Endothelial cell of umbilical vein (primary cell): ENCODE measurements around the gene NFIA. TPM values are rescaled to one million over a fixed set of nuclear protein-coding genes. Genes with fewer than 3 reads are reported as not detected.

ENCODE experiments used
- BruUV-seq: library from RNA; stranded (reverse); fragments of 400-500 nt; replicated peaks from 2 replicates; lab custom pipeline; 2021; lab: Mats Ljungman, UMichigan
- CTCF ChIA-PET: fragments of 300-600, 350-600 bp; sonication (Branson Sonifier 250); formaldehyde crosslinking; loops from one replicate; lab custom pipeline; 2021; ENCODE audit warnings: antibody characterized with exemption, inconsistent platforms; lab: Charles Lee
- POLR2A ChIA-PET: fragments of 300-600, 350-600 bp; sonication (Branson Sonifier 250); formaldehyde crosslinking; loops from one replicate; lab custom pipeline; 2021; ENCODE audit warnings: antibody characterized with exemption, inconsistent platforms; lab: Charles Lee
- DNase-seq: peaks from one replicate; pipeline ENCODE4 v3.0.0-alpha.2; 2011; ENCODE audit warnings: low read depth, low spot score
- FAIRE-seq: peaks from 2 replicates; lab custom pipeline; 2011; peaks lifted over from hg19 to GRCh38; lab: Jason Lieb, UNC
- H2AFZ ChIP-seq: 2 replicates; pipeline ENCODE4 v1.6.0; 2012; ENCODE audit warnings: low read depth, low read length, control low read depth, inconsistent platforms
- H3K27ac ChIP-seq: 2 replicates; pipeline ENCODE4 v1.5.1; 2011; ENCODE audit warnings: low read depth, mild to moderate bottlenecking, control low read depth, low read length, moderate library complexity; ENCODE audit not compliant: insufficient read depth
- H3K27me3 ChIP-seq, 2 experiments: 2 replicates each; pipeline versions ENCODE4 v1.6.0 to v1.6.1; 2011; ENCODE audit warnings: low read length in 2 of 2, mixed read lengths in 1 of 2; ENCODE audit not compliant: control insufficient read depth in 2 of 2, insufficient read depth in 2 of 2
- H3K36me3 ChIP-seq, 2 experiments: 2 replicates in 1 of 2; 3 replicates in 1 of 2; pipeline ENCODE4 v1.5.1; 2011; ENCODE audit warnings: low read length in 2 of 2, mild to moderate bottlenecking in 1 of 2, moderate library complexity in 1 of 2; ENCODE audit not compliant: control insufficient read depth in 2 of 2, insufficient read depth in 2 of 2; ENCODE audit errors: extremely low read depth in 1 of 2
- H3K4me1 ChIP-seq: 3 replicates; pipeline ENCODE4 v1.5.1; 2011; ENCODE audit warnings: mild to moderate bottlenecking, low read length; ENCODE audit not compliant: control insufficient read depth, insufficient read depth; ENCODE audit errors: extremely low read depth
- H3K4me2 ChIP-seq: 2 replicates; pipeline ENCODE4 v1.6.1; 2011; ENCODE audit warnings: low read length, control low read depth, mixed read lengths; ENCODE audit not compliant: insufficient read depth
- H3K4me3 ChIP-seq, 3 experiments: fragments of 200-600 bp in 1 of 3; sonication (generic), shearing (Covaris generic) in 1 of 3; replicated peaks in 1 of 3; 2 replicates each; pipeline ENCODE4 v1.5.1; 2011 to 2016; ENCODE audit warnings: control low read depth in 3 of 3, low read length in 3 of 3, mild to moderate bottlenecking in 2 of 3, inconsistent platforms in 1 of 3, low read depth in 1 of 3, moderate library complexity in 1 of 3; ENCODE audit not compliant: insufficient read depth in 1 of 3
- H3K79me2 ChIP-seq: 2 replicates; pipeline ENCODE4 v1.6.0; 2012; ENCODE audit warnings: low read length, inconsistent platforms; ENCODE audit not compliant: control insufficient read depth, insufficient read depth
- H3K9ac ChIP-seq: replicated peaks from 2 replicates; pipeline ENCODE3; 2011; ENCODE audit warnings: low read length, control low read depth; ENCODE audit not compliant: insufficient read depth; ENCODE audit errors: extremely low read depth
- H3K9me1 ChIP-seq: replicated peaks from 3 replicates; pipeline ENCODE4 v1.6.0; 2011; ENCODE audit warnings: mild to moderate bottlenecking, low read length; ENCODE audit not compliant: control insufficient read depth, insufficient read depth; ENCODE audit errors: extremely low read depth
- H3K9me3 ChIP-seq: replicated peaks from 2 replicates; pipeline ENCODE4 v1.5.1; 2012; ENCODE audit warnings: low read length, inconsistent platforms; ENCODE audit not compliant: control insufficient read depth, insufficient read depth
- H4K20me1 ChIP-seq: replicated peaks from 2 replicates; pipeline ENCODE3; 2011; ENCODE audit warnings: mild to moderate bottlenecking, low read length; ENCODE audit not compliant: control insufficient read depth, insufficient read depth; ENCODE audit errors: extremely low read depth
- EZH2 ChIP-seq: IDR thresholded peaks from 2 replicates; pipeline ENCODE4 v1.6.1; 2012; ENCODE audit warnings: borderline replicate concordance, low read depth, mild to moderate bottlenecking, moderate library complexity, low read length, inconsistent platforms; ENCODE audit not compliant: severe bottlenecking
- FOS ChIP-seq: IDR thresholded peaks from 2 replicates; pipeline ENCODE4 v1.6.1; 2011; ENCODE audit warnings: mild to moderate bottlenecking, low read length, moderate library complexity, borderline replicate concordance; ENCODE audit not compliant: insufficient read depth
- GATA2 ChIP-seq: IDR thresholded peaks from 2 replicates; pipeline ENCODE4 v1.7.0; 2011; ENCODE audit warnings: low read depth, mild to moderate bottlenecking, moderate library complexity, mixed read lengths, low read length; ENCODE audit not compliant: insufficient read length, insufficient read depth
- JUN ChIP-seq: IDR thresholded peaks from 2 replicates; pipeline ENCODE4 v1.6.1; 2011; ENCODE audit warnings: borderline replicate concordance, low read depth; ENCODE audit not compliant: insufficient read length, insufficient read depth
- MYC ChIP-seq: IDR thresholded peaks from one replicate; pipeline ENCODE4 v1.6.1; 2011; ENCODE audit warnings: mild to moderate bottlenecking, low read depth, low read length
- POLR2A ChIP-seq: IDR thresholded peaks from 2 replicates; pipeline ENCODE4 v1.6.1; 2012; ENCODE audit warnings: low read depth, mild to moderate bottlenecking, control low read depth, low read length
- POLR2AphosphoS5 ChIP-seq: IDR thresholded peaks from 2 replicates; pipeline ENCODE4 v1.6.1; 2012; ENCODE audit warnings: low read depth, mild to moderate bottlenecking, control low read depth, low read length, moderate library complexity; ENCODE audit not compliant: insufficient read depth
- dilution Hi-C: fragments of 300-500 bp; cut with MboI; formaldehyde crosslinking; loops from one replicate; pipeline ENCODE4 v1.15.0; 2019; ENCODE audit warnings: low sequenced_read_pairs; ENCODE audit not compliant: extremely low pct_ligation_motif_present
- intact Hi-C: fragments of 100-400 bp; cut with micrococcal nuclease; formaldehyde crosslinking; loops from one replicate; pipeline ENCODE4 v1.10.0; 2022
- polyA plus RNA-seq, 4 experiments: library from polyadenylated mRNA; depleted of rRNA in 3 of 4; stranded (reverse) in 3 of 4; unstranded in 1 of 4; fragments of >200 nt; gene quantifications; 2 replicates each; pipeline versions ENCODE4 v1.2.1 to v1.2.3, GENCODE V29; 2011 to 2012; ENCODE audit warnings: missing spikeins in 1 of 4
- total RNA-seq: library from RNA; stranded (reverse); gene quantifications from 2 replicates; pipeline ENCODE4 v1.2.3, GENCODE V29; 2021
- TF ChIP-seq, protein P1 (sequence below): IDR thresholded peaks from 2 replicates; pipeline ENCODE4 v1.6.1; 2011; ENCODE audit not compliant: insufficient read depth, insufficient read length
- TF ChIP-seq, protein P2 (sequence below), 2 donors: IDR thresholded peaks; 1 replicate in 1 of 2; 2 replicates in 1 of 2; pipeline ENCODE4 v1.5.1; 2011; ENCODE audit warnings: low read length in 2 of 2, mild to moderate bottlenecking in 2 of 2, moderate library complexity in 2 of 2, control low read depth in 1 of 2, inconsistent platforms in 1 of 2, low read depth in 1 of 2; ENCODE audit not compliant: insufficient read depth in 1 of 2; ENCODE audit errors: extremely low read depth in 1 of 2

Gene NFIA
- total and polyA plus RNA-seq, 2 donors (not counting 3 experiments of a cell fraction or from before 2014, with no cell fraction given) = 25.5 to 47.0 TPM

DNA sequence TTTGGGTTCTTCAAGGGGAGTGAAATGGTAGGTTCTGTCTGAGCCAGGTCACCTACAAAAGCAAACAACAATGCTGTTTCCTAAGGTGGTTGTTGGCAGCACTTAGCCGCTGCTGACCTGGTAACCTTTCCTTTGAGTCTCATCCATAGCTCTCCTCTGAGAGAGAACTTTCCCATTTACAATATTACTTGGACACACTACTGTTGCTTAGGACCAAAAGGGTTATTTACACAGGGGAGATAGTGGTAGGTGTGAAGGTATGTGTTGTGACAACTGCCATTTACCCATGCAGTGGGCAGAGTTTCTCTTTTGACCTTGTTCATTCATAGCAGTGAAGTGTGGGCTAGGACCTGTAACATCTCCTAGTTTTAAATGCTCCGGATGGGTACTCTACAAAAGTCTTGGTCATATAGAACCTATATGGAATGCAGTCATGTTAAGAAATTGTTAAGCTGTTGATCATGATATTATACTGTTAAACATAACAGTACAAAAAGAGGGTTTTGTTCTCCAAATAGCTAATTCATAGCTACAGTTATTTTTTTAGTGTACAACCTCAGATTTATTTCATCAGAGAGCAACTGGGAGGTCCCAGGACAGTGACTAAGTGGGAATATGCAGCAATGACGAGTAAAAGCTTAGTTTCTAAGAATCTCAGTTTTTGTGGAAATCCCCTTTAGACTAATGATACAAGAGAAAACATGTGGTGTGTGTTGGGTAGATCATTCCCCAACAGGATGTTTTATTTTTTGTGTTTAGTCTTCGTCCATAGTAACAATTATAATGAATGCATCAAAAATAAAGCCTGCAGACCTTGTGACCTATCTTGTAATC lies 219.7 kb downstream of the NFIA start:
- POLR2A ChIA-PET = no interaction called here
- DNase-seq (peak; percentile 53), FAIRE-seq (no peak)
- no peaks in the 10 kb centered on the region for H3K36me3 ChIP-seq
- TF ChIP-seq GATA2 (no peak), POLR2AphosphoS5 (no peak), JUN (no peak), FOS (no peak), POLR2A (no peak), EZH2 (no peak), MYC (no peak)
- TF ChIP-seq, protein P1, sequence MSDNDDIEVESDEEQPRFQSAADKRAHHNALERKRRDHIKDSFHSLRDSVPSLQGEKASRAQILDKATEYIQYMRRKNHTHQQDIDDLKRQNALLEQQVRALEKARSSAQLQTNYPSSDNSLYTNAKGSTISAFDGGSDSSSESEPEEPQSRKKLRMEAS = no peak
- TF ChIP-seq, protein P2, sequence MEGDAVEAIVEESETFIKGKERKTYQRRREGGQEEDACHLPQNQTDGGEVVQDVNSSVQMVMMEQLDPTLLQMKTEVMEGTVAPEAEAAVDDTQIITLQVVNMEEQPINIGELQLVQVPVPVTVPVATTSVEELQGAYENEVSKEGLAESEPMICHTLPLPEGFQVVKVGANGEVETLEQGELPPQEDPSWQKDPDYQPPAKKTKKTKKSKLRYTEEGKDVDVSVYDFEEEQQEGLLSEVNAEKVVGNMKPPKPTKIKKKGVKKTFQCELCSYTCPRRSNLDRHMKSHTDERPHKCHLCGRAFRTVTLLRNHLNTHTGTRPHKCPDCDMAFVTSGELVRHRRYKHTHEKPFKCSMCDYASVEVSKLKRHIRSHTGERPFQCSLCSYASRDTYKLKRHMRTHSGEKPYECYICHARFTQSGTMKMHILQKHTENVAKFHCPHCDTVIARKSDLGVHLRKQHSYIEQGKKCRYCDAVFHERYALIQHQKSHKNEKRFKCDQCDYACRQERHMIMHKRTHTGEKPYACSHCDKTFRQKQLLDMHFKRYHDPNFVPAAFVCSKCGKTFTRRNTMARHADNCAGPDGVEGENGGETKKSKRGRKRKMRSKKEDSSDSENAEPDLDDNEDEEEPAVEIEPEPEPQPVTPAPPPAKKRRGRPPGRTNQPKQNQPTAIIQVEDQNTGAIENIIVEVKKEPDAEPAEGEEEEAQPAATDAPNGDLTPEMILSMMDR (IDR thresholded peaks at IDR 0.05; ENCODE audit: extremely low read depth in 1 of 2, insufficient read depth in 1 of 2, low read depth in 1 of 2, low read length in 2 of 2) = no peak
- intact Hi-C loops (no loop called here), dilution Hi-C loops (no loop called here)
- H4K20me1 ChIP-seq = no peaks in the 10 kb centered on the region
- no peaks in the 10 kb centered on the region for H3K4me1 ChIP-seq
- H3K9ac ChIP-seq = no peak overlapping the region
- CTCF ChIA-PET = interaction anchor here (1.3 to 1.9 kb wide), 3 partner anchors 11 to 252 kb away, joined by 3 to 4 read pairs (median 4); no protein-coding TSS in a partner anchor
- H3K27ac ChIP-seq = no peak overlapping the region
- H3K27me3 ChIP-seq = no peaks in the 10 kb centered on the region
- H3K79me2 ChIP-seq = no peaks in the 10 kb centered on the region
- H3K9me1 ChIP-seq = no peaks in the 10 kb centered on the region
- H3K9me3 ChIP-seq = no peaks in the 10 kb centered on the region
- no peak overlapping the region for H3K4me3 ChIP-seq
- H3K4me2 ChIP-seq = no peak overlapping the region
- no TSS peak for BruUV-seq
- H2AFZ ChIP-seq = no peak overlapping the region
